ENCODE measurements around the gene C10orf120.
A peak's percentile ranks its signal among the peaks of the same experiment; 100 is the strongest.

The C10orf120 gene

GRCh38 chr10:122699796-122700455 is at the start of gene C10orf120:
TSS of gene C10orf120 (minus strand) at chr10:122699846. CDS start at chr10:122699790, 56 bp downstream.
- DNase-seq = no peak

- no peak for DNase-seq
Observed at GRCh38 chr10:122748496-122748895, 48.9 kb upstream of the C10orf120 start.

DNA sequence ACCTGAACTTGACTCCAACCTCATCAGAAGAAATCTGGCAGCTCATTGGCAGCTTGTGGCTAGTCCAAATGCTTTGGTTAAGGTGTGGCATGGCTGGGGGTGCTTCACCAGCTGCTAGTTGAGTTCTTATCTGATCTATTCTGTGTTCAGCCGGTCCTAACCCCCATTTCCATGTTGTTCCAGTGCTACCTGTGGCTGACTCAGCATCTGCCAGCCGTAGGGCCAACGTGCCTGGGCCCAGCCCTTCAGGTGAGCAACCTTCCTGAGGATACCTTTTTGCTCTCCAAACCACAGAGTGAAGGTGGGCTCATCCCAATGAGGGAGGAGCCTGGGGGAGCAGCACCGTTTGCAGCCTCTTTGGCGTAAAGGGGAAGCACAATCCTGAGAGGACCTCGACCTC is 46.8 kb upstream of the C10orf120 start:
- no peak for DNase-seq

- no peak for DNase-seq
Observed at GRCh38 chr10:122744257-122744656, 44.6 kb upstream of the C10orf120 start.

DNA sequence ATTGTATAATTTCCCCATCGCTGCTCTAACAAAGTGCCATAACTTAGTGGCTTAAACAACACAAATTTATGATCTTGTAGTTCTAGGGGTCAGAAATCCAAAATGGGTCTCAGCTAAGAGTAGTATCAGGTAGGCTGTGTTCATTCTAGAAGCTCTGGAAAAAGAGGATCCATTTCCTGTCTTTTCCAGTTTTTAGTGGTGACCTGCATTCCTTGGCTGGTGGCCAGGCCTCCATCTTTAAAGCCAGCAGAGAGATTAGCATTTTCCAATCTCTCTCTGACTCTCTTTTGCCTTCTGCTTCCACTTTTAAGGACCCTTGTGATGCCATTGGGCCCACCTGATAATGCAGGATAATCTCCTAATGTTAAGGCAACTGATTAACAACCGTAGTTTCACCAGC is 41.0 kb upstream of the C10orf120 start:
- DNase-seq = no peak

DNA sequence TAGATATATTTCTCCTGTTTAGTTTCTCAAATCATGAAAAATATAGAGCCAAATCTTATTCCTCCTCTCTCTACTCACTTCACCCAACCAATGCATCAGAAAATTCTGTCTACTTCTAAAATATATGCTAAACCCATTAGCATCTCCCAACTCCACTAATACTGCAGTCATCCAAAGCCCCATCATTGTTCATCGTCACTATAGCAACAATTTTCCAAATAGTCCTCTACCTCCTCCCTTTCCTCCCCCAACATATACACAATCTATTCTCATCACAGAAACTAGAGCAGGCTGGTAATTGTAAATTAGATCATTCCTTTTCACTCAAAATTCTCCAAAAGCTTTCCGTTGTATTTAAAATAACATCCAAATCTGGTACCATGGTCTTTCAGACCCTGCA is 38.4 kb upstream of the C10orf120 start:
- no peak for DNase-seq

DNA sequence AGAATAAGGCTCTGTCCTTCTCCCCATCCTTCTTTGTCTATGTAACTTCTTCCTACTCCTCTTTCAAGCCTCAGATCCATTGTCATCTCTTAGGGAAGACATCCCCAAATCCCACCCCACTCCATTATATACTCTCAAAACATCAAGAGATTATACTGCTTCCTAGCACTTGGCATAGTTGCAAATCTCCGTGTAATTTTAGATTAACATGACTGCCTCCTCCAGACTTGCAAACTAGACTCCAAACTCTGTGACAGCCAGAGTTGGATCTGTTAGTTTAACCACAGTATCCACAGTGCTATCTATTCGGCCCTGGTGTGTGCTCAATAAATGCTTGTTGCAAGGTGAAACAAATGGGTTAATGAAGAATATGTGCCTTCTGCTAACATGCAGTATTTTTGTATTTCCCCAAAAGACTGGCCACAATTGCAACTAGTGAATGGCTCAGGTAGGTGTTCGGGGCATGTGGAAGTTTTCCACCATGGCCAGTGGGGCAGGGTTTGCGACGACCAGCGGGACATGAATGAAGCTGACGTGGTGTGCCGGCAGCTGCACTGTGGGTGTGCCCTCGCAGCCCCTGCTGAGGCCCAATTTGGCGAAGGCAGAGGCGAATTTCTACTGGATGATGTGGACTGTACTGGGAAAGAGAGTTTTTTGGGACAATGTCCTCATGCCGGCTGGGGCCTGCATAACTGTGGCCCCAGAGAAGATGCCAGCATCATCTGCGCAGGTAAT is 34.5 kb upstream of the C10orf120 start:
- no peak for DNase-seq

- DNase-seq = peak; percentile 38
Observed at GRCh38 chr10:122733443-122733842, 33.8 kb upstream of the C10orf120 start.

DNA sequence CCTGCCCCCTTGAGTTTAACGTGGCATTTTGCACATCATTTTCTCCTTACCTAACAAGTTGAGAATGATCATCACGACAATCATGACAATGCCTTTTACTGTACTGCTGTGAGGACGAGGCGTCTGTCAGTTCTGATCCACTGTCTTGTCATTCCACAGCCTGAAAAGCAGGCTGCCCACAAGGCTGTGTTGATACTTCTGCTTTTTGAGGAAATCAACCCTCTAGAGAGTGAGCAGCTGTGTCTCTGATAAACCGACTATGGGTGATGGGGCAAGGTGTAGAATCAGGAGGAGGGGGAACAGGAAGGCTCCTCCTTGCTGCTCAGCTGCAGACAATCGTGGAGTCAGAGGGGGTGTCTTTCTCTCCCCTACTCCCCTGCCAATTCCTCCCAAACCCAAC is 30.6 kb upstream of the C10orf120 start:
- DNase-seq = no peak

DNA sequence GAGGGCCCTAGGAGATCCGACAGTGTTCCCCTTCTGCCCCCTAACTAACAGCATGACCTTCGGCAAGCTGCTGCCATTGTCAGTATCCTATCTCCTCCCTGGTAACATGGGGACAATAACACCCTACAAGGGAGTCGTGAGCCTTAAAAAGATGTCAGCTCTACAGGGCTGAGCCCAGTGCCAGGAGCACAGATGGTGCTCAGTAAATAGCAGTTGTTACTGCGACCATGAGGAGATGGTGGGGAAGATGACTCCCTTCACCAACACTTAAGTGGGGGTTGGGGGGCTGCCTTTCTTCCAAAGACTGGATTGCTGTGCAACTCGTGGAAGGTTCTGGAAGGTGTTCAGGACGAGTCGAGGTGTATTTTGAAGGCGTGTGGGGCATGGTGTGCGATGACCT is 29.5 kb upstream of the C10orf120 start:
- no peak for DNase-seq

DNA sequence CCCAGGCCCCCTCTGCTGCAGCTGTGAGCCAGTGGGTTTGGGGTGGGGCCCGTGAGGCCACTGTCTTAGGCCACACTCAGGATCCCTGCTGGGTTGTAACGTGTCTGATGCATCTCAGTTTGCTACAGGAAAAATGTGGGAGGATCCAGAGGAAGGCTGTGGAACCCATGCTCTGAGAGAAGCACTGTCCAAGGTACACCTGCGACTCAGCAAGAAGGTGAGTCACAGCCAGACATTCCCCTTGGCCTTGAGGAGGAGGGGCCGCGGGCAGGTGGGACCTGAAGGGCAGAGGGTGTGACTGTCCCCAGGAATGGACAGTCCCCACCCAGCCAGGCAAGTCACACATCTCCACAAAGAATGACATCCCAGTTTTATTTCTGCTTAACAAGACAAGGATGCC is 27.8 kb upstream of the C10orf120 start:
- DNase-seq = no peak

GRCh38 chr10:122725768-122726167 is 26.1 kb upstream of the C10orf120 start:
- DNase-seq = no peak

DNA sequence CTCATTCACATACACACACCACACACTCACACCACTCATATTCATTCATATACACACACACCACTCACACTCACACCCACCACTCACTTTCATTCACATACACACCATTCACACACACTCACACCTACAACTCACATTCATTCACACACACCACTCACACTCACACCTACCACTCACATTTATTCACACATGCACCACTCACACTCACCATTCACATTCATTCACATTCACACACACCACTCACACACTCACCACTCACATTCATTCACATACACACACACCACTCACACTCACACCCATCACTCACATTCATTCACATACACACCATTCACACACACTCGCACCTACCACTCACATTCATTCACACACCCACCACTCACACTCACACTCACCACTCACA is 25.4 kb upstream of the C10orf120 start:
- no peak for DNase-seq

DNA sequence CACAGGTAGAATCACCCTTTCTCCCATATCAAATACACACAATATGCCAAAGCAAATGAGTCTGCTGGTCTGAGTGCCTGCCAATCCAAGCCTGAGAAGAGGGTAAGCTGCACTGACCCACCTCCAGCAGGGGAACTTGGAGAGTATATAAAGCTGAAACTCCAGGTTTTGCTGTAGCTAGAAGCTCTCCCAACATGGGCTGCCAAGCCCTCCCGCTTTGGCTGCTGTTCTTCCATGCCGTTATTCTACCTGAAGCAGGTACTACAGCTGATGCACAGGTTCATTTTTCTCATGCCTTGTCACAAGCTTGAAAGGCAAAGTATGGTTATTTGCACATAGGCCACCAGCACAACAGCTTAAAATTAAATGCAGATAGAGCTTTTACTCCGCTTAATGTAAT is 21.5 kb upstream of the C10orf120 start:
- DNase-seq = no peak

GRCh38 chr10:122716025-122716424 is 16.4 kb upstream of the C10orf120 start:
- no peak for DNase-seq

GRCh38 chr10:122715576-122715975 is 15.9 kb upstream of the C10orf120 start:
- DNase-seq = no peak

- no peak for DNase-seq
Observed at GRCh38 chr10:122713091-122713885, 13.6 kb upstream of the C10orf120 start.

GRCh38 chr10:122710576-122710975 is 10.9 kb upstream of the C10orf120 start:
- DNase-seq = no peak

GRCh38 chr10:122709971-122710370 is 10.3 kb upstream of the C10orf120 start:
- no peak for DNase-seq

GRCh38 chr10:122707535-122707934 is 7.9 kb upstream of the C10orf120 start:
- no peak for DNase-seq

DNA sequence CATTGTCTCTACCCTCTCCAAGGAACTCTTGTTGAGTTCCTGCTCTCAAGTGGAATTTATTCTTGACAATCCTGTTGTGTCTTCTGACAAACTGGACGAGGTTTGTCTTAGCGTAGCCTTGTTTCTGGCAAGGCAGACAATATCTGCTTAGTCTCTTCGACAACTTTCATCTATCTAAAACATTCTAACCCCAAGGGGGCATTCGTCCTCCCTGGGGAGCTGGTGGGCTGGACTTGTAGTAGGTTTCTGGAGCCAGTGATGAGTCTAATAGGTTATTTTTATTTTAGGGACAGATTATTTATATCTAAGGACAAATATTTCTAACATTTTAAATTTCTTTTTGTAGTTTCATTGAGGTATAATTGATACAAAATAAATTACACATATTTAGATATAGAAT is 7.3 kb upstream of the C10orf120 start:
- no peak for DNase-seq

- no peak for DNase-seq
Observed at GRCh38 chr10:122706467-122706866, 6.8 kb upstream of the C10orf120 start.

DNA sequence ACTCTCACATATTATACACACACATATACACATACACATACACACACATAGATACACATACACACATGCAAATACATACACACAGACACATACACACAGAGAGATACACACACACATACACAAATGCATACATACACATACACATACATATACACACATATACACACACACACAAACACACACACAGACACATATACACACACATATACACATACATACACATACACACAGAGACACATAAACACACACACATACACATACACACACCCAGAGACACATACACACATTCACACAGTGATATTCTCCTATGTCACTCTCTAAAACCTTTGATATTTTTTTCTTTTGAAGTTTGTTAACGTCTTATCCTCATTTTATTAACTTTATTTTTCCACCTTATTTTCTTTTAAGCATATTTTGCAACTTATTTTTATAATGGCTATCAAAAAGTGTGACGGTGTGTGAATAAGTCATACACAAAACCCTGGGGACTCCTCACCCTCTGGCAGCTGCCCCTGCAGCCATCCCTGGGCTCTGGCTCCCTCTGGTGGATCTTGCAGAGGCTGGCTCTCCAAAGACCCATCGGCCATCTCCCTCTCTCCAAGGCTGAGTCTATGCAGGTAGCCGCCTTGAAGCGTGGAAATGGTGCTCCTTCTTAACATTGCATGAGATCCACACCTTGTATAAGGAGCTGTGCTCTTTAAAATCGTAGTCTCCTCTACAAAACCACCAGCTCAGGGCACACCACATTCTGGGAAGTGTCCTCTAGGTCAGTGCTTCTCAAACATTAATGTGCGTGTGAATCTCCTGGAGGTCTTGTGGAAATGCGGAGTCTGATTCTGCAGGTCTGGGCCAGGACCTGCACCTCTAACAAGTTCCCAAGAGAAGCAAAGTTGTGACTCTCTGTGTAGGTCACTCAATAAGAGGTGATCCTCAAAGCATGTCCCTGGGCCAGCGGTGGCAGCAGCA is 4.1 kb upstream of the C10orf120 start:
- DNase-seq = peak; percentile 1
